A673 (cell line): Measurements from ENCODE around the gene EIF1.

Experiments
- EZH2 ChIP-seq: fragments of 200-600 bp; sonication (generic); IDR thresholded peaks from 2 replicates; pipeline ENCODE4 v1.6.1; 2017; ENCODE audit warnings: borderline replicate concordance, low read depth, mild to moderate bottlenecking, mixed read lengths, antibody characterized with exemption, low read length; ENCODE audit not compliant: poor library complexity, severe bottlenecking
- TF ChIP-seq, protein P1 (sequence below): fragments of 300-800, 200-600 bp; sonication (generic); conservative IDR thresholded peaks from 2 replicates; pipeline ENCODE4 v1.5.1; 2017; ENCODE audit warnings: low read depth, mild to moderate bottlenecking, antibody characterized with exemption, low read length, moderate library complexity, mixed read lengths

DNA sequence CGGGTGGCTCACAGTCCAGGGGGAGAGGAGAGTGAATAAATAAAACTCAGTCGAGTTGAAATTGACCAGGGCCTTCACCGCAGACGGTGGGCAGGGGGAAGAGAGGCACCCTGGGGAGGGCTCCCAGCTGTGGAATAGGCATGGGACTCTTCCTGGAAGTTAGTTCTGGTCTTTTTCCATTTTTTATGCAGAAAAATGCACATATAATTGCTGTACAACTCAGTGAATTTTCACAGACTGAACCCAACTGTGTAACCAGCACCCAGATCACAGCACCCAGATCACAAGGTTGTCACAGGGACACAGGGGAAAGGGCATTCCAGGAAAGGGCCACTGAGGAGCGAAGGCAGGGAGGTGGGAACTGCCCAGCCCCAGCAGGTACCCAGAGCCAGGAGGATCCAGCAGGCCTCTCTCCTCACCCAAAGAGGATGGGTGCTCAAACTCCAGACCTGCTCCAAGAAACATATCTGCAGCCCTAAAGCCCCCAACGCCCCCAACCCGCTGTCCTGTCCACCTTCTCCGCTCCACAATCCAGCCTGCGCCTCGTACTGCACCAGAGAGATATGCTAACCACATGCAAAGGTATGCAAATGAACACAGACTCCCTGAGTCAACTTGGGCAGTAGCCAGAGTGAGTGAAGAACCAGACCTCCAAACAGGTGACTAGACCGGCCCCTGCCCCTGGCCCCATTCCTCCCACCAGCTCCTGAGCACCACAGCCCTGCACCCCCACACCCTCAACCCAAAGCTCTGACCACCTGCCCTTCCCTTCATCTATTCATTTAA, 29.1 kb upstream of the EIF1 start:
- TF ChIP-seq, protein P1, sequence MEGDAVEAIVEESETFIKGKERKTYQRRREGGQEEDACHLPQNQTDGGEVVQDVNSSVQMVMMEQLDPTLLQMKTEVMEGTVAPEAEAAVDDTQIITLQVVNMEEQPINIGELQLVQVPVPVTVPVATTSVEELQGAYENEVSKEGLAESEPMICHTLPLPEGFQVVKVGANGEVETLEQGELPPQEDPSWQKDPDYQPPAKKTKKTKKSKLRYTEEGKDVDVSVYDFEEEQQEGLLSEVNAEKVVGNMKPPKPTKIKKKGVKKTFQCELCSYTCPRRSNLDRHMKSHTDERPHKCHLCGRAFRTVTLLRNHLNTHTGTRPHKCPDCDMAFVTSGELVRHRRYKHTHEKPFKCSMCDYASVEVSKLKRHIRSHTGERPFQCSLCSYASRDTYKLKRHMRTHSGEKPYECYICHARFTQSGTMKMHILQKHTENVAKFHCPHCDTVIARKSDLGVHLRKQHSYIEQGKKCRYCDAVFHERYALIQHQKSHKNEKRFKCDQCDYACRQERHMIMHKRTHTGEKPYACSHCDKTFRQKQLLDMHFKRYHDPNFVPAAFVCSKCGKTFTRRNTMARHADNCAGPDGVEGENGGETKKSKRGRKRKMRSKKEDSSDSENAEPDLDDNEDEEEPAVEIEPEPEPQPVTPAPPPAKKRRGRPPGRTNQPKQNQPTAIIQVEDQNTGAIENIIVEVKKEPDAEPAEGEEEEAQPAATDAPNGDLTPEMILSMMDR = no peak
- no peak for TF ChIP-seq EZH2
